NCI-H510A treated with DMSO at 0.1 percent for 48 hours (cell line): ENCODE measurements around the gene HSPA1A.
"Not testable (repeated sequence)": the region's sequence is repeated elsewhere in the genome, so short reads cannot be mapped to it uniquely, and the experiment has no call there.

Experiments
- DNase-seq: peaks from one replicate; lab custom pipeline; 2025; lab: John Stamatoyannopoulos, UW

The HSPA1A gene

GRCh38 chr6:31781244-31782125 lies 33.9 kb upstream of the HSPA1A start:
- DNase-seq = no peak

GRCh38 chr6:31782126-31782855 lies 33.1 kb upstream of the HSPA1A start:
- no peak for DNase-seq

DNA sequence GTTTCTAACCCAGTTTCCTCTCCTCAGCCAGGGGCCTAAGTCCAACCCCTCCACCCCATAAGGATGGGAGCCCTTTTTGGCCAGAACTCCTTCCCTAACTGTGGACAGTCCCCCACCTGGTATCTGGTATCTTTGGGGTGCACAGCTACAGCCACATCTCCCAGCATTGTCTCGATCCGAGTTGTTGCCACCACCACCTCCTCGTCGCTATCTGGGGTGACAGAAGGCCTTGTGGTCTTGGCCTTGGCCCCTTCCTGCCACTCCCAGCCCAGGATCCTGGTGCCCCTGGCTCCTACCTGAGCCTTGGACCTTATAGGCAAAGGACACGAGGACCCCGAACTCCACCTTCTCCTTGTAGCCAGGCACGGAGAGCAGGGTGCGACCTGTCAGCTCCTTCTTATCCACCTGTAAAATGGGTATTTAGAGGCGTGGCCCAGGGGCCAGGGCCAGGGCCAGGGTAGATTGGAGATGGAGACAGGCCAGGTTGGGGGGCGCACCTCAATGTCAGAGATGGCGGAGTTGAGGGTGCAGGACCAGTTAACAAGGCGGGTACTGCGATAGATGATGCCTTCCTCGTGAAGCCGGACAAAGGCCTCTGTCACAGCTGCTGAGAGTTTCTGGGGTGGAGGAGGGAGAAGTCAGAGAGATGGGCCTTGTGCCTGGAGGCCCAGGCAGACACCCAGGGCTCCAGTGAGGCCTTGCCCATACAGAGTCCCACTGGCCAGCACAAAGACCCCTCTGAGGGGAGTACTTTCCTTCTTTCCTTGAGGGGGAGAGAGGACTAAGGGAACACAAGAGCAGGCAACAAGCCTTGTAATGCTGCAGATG lies 31.0 kb upstream of the HSPA1A start:
- no peak for DNase-seq

DNA sequence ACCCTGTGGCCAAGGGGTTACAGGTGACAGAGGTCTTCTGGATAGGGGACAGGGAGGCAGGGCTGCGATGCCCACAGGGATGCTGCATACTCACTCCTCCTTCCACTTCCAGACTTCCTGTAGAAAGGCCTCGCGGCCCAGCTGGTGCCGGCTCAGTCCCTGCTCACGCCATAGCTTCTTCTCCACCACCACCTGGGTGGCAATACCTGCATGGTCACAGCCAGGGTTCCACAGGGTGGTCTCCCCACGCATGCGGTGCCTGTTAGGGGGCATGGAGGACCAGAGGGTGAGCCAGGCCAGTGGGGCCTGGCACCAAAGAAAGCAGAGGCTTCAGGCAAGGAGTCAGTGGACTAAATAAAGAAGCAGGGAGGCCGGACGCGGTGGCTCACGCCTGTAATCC lies 29.9 kb upstream of the HSPA1A start:
- DNase-seq = no peak

DNA sequence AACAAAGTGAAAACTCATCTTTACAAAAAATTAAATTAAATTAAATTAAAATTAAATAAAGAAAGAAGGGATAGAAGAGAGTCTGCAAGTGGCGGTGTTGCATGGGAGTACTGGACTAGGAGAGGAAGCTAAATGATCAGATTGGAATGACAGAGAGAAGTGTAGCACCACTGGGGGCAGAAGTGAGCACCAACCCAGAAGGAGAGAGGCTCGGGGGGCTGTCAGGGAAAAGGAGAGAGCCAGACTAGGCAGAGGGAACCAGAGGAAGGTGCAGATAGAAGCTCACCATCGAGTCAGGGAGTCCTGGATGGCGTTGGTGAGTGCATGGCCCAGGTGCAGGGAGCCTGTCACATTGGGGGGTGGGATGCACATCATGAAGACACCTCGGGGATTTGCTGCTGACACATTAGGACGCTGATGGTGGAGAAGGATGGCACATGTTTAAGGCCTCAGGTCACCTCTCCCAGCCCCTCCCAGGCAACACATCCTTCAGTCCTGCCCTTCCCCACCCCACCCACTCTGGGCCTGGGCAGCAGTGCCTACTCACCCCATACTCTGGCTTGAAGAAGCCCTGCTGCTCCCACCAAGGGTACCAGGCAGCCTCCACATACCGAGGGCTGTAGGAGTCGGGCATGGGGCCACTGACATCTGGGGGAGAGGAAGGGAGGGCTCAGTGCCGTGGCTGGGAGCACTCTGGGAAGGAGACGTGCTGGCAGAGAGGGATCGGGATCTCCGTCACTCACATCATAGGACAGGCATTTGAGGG lies 23.8 kb upstream of the HSPA1A start:
- peak; percentile 64 for DNase-seq

- DNase-seq = no peak
These were observed 23.3 kb upstream of the HSPA1A start for GRCh38 chr6:31792090-31792374.

GRCh38 chr6:31792761-31793171 lies 22.6 kb upstream of the HSPA1A start:
- no peak for DNase-seq

DNA sequence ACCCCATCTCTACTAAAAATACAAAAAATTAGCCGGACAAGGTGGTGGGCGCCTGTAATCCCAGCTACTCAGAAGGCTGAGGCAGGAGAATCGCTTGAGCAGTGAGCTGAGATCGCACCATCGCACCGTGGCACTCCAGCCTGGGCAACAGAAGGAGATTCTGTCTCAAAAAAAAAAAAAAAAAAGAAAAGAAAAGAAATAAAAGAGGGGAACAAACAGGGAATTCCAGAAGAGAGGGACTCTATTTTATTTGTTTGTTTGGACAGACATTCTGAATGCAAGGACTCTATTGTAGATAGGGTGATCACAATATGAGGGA lies 21.5 kb upstream of the HSPA1A start:
- DNase-seq = not testable (repeated sequence)

GRCh38 chr6:31794294-31794865 lies 21.0 kb upstream of the HSPA1A start:
- no peak for DNase-seq

DNA sequence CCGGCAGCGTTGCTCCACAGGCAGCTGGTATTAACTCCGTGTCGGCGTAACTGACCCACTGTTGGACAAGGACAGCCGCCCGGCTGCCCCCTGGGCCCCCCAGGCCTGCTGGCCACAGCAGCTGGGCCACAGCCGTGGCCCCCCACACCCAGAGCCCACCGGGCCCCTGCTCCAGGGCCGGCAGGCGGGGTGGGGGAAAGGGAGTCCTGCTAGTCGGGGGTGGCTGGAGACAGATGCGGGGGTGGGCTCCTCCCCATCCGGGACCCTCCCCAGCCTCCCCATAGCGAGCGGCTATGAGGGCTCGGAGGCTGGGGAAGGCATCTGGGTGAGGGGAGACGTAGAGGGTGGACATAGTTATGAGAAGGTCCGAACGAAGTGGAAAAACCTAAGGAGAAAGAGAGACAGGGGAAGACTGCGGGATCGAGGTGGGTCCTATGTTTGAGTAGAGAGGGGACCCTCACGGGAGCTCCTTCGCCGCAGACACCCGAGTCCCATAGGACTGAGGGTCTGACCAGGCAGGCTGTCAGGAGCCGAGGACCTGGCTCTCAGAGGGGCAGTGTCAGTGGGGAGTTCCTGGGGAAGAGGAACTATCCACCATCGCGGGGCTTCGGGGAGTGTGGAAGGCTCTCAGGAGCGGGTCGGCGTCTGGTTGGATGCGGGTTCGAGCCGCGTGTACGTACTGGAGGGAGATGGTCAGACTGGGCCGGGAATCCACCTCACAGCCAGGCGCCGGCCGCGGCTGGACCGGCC lies 20.3 kb upstream of the HSPA1A start:
- DNase-seq = no peak

- peak; percentile 95 for DNase-seq
These were observed 19.6 kb upstream of the HSPA1A start, which contains the start of gene VARS1 for GRCh38 chr6:31795616-31796298. VARS1 (minus strand) TSS chr6:31795752; CDS start chr6:31795217, 535 bp downstream.

DNA sequence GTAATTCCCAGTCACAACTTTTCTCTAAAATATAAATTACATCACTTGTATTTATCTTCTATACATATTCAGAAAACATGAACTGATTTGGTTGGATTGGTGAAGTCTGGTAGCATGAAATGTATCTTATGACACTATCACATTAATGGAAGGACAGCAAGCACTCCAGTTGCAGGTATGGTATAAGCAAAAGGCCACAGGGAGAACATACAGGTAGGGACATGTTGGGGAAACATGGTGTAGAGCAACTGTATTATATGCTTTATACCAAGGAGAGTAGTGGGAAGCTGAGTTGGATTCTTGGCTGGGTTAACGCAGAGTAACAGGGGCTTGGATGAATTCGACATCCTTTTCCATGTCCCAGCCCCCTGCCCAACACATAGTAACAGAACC lies 18.4 kb upstream of the HSPA1A start:
- DNase-seq = no peak

- DNase-seq = no peak
These were observed 17.8 kb upstream of the HSPA1A start for GRCh38 chr6:31797588-31797987.

- DNase-seq = no peak
These were observed 15.6 kb upstream of the HSPA1A start for GRCh38 chr6:31799781-31800180.

GRCh38 chr6:31801031-31801927 lies 14.1 kb upstream of the HSPA1A start:
- DNase-seq = not testable (repeated sequence)

GRCh38 chr6:31805939-31806469 lies 9.3 kb upstream of the HSPA1A start:
- DNase-seq = no peak

DNA sequence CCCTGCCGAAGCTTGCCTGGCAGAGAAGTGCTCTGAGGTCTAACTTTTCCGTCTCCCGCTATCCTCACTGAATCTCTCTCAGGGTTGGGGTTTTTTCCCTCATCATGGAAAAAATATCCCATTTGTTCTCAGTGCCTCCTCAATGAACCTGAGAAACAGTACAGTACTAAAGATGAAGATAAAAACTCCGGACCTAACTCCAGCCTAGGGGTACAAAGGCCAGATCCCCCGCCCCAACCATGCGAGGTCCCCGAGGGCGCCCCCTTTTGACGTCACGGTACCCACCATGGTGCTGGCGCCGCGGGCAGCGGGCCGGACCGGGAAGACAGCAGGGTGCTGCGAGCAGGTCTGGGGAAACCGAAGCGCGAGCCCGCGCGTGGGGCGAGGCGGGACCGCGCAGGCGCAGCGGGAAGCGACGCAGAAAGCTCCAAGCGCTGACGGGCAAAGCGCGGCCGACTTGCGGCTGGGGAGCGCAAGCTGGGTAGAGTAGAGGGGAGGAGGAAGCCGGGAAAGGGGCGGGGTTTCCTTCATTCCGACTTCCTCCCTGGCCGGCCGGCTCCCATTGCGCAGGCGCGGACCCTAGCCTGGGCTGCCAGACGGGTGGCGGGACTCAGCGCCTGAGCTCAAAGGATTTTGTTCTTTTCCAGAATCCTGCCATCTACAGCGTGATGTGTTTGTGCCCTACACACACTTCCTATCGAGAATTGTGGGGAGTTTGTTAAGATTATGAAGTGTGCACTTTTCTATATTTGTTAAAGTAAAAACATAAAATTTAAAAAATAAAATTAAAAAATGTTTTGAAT lies 8.7 kb upstream of the HSPA1A start, which contains the start of gene LSM2:
TSS of gene LSM2 (minus strand) at position 497 of the 803 bp plus-strand sequence. CDS start at position 288, 209 bp downstream.
- DNase-seq = peak; percentile 96

DNA sequence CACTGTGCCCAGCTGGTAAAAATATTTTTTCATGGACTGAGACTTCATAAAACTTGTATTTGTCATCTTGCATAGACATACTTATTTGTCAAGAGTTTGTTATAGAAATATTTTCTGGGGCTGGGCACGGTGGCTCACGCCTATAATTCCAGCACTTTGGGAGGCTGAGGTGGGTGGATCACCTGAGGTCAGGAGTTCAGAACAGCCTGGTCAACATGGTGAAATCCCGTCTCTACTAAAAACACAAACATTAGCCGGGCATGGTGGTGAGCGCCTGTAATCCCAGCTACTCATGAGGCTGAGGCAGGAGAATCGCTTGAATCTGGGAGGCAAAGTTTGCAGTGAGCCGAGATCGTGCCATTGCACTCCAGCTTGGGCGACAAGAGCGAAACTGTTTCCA lies 6.7 kb upstream of the HSPA1A start:
- not testable (repeated sequence) for DNase-seq
